C1 segment of cervical spinal cord (tissue), 14 donors: ENCODE data around the gene NOX4.
"Not testable (repeated sequence)": the region's sequence is repeated elsewhere in the genome, so short reads cannot be mapped to it uniquely, and the experiment has no call there.

Source experiments
- DNase-seq, 14 donors: peaks; one replicate each; lab custom pipeline; 2025; lab: John Stamatoyannopoulos, UW

The NOX4 gene

DNA sequence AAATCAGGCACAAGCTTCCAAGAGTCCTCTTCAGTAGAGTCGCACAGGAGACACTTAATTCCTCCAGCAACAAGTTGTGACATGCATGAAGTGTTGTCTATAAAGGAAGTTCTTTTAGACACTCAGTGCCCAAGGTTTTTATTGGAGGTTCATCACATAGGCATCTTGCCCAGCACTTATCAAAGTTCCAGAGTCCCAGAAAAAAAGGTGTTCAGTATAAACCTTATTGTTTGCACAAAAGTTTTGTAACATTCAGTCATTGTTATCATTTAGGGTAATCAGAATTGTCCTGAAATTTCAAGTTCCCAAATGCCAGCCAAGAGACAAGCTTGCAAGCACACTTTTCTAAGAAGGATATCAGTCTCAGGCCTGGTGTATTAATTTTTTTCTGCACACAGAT lies 182.9 kb downstream of the NOX4 start:
- not testable (repeated sequence) for DNase-seq

DNA sequence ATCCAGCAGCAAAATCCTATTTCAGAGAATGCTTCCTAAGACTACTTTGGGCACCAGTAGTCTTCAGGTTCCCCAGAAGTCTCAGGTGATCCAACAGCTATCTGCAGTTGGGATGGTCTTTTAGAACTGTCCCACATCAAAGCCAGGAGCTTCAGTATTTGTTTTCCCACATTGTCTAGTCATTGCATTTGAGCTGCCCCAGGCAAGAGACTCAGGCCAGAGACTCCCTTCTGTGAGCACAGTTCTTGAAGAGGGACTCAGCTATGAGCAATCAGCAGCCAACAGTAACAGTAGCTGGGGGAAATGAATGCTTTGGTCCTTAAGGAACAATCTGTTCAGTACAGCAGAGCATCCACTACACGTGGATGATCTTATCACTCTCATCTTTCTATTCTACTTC lies 188.1 kb downstream of the NOX4 start:
- not testable (repeated sequence) for DNase-seq

DNA sequence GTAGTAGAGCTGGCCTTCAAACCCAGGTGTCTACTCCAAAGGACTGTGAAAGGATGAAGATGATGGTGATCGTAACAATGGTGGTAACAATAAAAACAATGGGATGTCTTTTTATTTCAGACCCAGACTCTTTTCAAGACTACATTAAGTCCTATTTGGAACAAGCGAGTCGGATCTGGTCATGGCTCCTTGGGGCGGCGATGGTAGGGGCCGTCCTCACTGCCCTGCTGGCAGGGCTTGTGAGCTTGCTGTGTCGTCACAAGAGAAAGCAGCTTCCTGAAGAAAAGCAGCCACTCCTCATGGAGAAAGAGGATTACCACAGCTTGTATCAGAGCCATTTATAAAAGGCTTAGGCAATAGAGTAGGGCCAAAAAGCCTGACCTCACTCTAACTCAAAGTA lies 196.2 kb downstream of the NOX4 start:
- not testable (repeated sequence) for DNase-seq

DNA sequence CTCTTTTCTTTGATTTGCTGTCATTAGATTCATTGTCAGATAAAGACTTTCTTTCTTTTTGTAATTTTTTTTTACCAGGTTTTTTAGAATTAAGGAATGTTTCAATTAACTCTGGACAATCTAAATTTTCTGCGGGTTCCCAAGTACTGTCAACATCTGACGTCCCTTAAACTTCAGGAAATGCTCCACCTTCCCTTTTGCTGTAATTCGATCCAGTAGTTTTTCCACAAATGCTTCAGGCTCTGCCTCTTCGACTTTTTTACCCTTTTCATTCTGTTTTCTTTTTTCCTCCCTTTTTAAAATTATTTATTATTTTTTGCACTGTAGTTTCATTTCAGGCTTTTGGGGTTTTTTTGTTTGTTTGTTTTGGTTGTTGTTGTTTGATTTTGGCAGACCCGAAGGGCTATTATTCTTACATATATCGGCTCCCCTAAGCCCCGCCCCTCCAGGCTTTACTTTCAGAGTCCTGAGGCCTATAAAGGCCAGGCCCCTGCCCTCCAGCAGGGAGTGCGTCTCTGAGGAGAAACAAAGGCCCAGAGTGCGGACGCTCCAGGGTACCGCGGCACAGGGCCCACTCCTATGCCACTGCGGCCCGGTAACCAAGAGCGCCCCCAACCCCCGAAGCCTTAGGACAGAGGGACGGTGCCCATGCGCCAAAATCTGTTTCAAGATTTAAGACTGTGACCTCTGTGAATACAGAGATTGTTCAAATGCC lies 197.1 kb downstream of the NOX4 start:
- no peak for DNase-seq

DNA sequence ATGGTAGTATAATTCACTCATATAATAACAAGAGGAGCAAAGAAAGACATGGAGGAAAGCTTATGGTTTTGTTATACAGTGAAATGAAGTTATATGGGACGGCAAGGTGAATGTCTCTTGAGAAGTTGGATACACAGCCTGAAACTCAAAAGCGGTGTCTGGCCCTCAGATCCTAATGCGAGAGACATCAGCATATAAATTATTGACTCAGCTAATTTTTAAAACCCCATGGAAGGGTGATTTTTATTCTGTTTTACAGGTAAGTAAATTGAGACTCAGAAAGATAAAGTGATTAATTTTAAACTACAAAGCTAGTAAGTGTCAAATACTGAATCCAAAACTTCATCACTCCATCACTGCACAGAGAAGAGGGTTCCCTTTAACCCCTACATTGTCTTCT lies 203.2 kb downstream of the NOX4 start:
- DNase-seq, result not testable (repeated sequence)

DNA sequence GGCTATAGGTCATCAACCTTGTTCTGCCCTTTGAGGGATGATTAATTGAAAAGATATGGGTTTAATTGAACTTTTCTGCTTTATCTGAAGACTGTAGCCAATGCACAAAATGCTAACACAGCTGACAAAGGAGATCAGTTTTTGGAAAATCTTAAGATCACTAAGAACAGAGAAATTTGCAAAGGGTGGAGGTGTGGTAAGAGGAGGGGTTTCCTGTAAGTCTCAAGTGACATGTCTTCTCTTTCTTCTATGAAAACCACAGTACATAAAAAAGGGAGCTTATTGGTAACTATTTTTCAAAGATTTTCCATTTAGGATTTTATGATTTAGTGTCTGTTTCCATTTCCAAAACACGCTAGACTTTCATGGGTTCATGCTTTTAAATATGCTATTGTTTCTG lies 204.6 kb downstream of the NOX4 start:
- DNase-seq, result not testable (repeated sequence)

DNA sequence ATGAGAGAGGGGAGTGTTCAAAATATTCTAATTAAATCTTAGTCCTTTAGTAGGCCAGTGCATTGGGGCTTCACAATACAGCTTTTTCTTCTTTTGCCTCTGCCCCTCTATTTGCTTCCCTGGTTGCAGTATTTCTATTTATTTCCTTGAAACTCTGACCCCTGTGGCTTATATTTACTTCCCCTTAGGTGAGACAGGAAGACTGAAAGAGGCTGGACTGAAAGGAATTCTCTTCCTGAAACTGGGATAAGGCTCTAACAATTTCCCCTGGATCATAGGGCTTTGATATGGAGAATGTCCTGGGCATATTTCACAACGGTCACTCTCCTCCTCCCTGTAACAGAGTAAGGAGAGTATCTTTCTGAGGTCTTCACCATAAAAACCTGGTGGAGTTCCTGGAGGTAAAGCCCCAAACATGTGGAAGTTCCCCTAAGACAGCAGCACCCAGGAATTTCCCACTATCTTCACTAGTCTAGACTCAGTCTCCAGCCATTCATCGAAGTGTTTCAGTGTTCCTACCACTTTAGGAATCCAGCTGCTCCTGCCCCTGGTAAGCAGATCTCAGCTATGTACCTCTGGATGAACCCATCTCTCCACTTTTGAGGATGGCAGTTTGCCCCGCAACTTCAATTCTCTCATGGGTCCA lies 210.0 kb downstream of the NOX4 start:
- not testable (repeated sequence) for DNase-seq

DNA sequence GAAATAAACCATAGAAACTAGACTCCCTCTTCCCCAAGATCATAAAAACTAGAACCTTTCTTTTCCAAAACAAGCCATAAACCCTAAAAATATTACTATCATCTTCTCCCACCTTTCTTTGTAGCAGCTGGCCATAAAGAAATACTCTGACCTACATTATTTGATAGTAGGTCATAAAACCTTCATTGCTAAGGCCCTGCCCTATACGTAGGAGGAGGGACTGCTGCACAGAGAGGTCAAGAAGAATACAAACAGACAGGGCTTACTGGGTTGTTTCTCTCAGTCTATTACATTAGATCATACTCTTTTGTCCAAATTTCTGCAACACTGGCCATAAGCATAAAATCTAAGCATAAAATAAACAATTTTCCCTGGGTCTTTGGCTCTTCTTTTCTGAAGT lies 212.0 kb downstream of the NOX4 start:
- no peak for DNase-seq

DNA sequence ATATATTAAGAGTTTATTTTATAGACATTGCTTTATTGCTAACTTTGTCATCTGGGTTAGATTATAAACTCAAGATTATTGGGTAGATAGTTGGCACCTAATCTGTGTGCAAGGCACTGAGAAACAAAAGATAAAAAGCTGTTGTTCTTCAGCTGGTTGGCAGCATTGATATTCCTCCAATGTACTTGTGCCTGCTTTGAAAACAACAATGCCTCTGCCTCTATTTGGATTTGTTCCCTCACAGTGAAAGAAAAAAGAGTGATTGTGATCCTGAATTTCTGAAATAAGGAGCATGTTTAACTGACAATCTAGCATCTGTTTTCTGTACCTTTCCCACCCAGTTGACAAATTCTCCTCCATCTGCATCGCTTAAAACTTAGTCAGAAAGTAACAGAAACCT lies 215.2 kb downstream of the NOX4 start:
- DNase-seq, result peak in 3 of 14 donors; percentile 1 to 39 (median 2)
